Cardiac muscle cell (in vitro differentiated cells and primary cell): Measurements from ENCODE around the gene IL17REL. TPM values are rescaled to one million over a fixed set of nuclear protein-coding genes. Genes with fewer than 3 reads are reported as not detected.
A peak's percentile ranks its signal among the peaks of the same experiment; 100 is the strongest.

Experiments used
- DNase-seq, 2 donors: peaks; one replicate each; pipeline versions ENCODE4 v3.0.0 to v3.0.0-alpha.2; 2010 to 2017; ENCODE audit warnings: low read depth in 1 of 2, low spot score in 1 of 2
- H3K27ac ChIP-seq: fragments of 200-600 bp; sonication (generic); 2 replicates; pipeline ENCODE4 v1.5.1; 2016
- H3K27me3 ChIP-seq: fragments of 200-600 bp; sonication (generic); 2 replicates; pipeline ENCODE4 v1.6.0; 2016; ENCODE audit warnings: control low read depth
- H3K36me3 ChIP-seq: fragments of 200-600 bp; sonication (generic); 2 replicates; pipeline ENCODE4 v1.5.1; 2016; ENCODE audit warnings: control low read depth
- H3K4me1 ChIP-seq: fragments of 200-600 bp; sonication (generic); 2 replicates; pipeline ENCODE4 v1.8.1; 2017; ENCODE audit warnings: low read depth, mild to moderate bottlenecking, mixed run types
- H3K4me3 ChIP-seq: fragments of 200-600 bp; sonication (generic); 2 replicates; pipeline ENCODE4 v1.5.1; 2016; ENCODE audit warnings: mild to moderate bottlenecking
- H3K9me3 ChIP-seq: fragments of 200-600 bp; sonication (generic); 2 replicates; pipeline ENCODE4 v1.5.1; 2017; ENCODE audit warnings: low read depth, mild to moderate bottlenecking, control low read depth
- CTCF ChIP-seq: IDR thresholded peaks from 2 replicates; pipeline ENCODE4 v1.5.1; 2012; ENCODE audit warnings: low read depth, mild to moderate bottlenecking, low read length
- polyA plus RNA-seq: library from polyadenylated mRNA; unstranded; fragments of >200 nt; fragmentation: Nextera tagmentation; extraction: Ambion mirVana; gene quantifications from 2 replicates; pipeline ENCODE4 v1.2.1, GENCODE V29; 2016
- total RNA-seq: library from RNA; depleted of rRNA; stranded (reverse); fragments of >200 nt; gene quantifications from 2 replicates; pipeline ENCODE4 v1.2.3, GENCODE V29; 2016

Gene IL17REL
- total and polyA plus RNA-seq, 2 experiments from 2014 or later, result 1.8 TPM; not detected in 1

GRCh38 chr22:49972163-49973017, 40.2 kb downstream of the IL17REL start:
- no peak overlapping the region for H3K27ac ChIP-seq

GRCh38 chr22:49971232-49972162, 41.1 kb downstream of the IL17REL start:
- peak overlapping the region; percentile 19 for H3K4me3 ChIP-seq
- TF ChIP-seq CTCF, result no peak
- no peaks in the 10 kb centered on the region for H3K36me3 ChIP-seq
- H3K27ac ChIP-seq, result no peak overlapping the region
- H3K4me1 ChIP-seq, result peaks cover 18% of the 10 kb centered on the region
- no peaks in the 10 kb centered on the region for H3K9me3 ChIP-seq
- DNase-seq, result peak; percentile 42 to 72
- peaks cover 20% of the 10 kb centered on the region for H3K27me3 ChIP-seq

More at GRCh38 chr22:49972163-49973017, 40.2 kb downstream of the IL17REL start:
- H3K9me3 ChIP-seq, result no peaks in the 10 kb centered on the region
- H3K4me3 ChIP-seq, result no peak overlapping the region
- no peaks in the 10 kb centered on the region for H3K36me3 ChIP-seq
- DNase-seq, result no peak
- peaks cover 20% of the 10 kb centered on the region for H3K27me3 ChIP-seq
- no peak for TF ChIP-seq CTCF
- H3K4me1 ChIP-seq, result peaks cover 9% of the 10 kb centered on the region

GRCh38 chr22:49970528-49971231, 41.9 kb downstream of the IL17REL start:
- Histone ChIP-seq H3K36me3 (no peaks in the 10 kb centered on the region), H3K9me3 (no peaks in the 10 kb centered on the region), H3K27me3 (peaks cover 20% of the 10 kb centered on the region), H3K4me1 (peaks cover 26% of the 10 kb centered on the region), H3K4me3 (peak overlapping the region; percentile 19), H3K27ac (no peak overlapping the region)
- peak; percentile 78 to 94 for DNase-seq
- TF ChIP-seq CTCF, result no peak

- H3K36me3 ChIP-seq, result no peaks in the 10 kb centered on the region
Observed at GRCh38 chr22:49969751-49970527, 42.6 kb downstream of the IL17REL start.

More at GRCh38 chr22:49969751-49970527, 42.6 kb downstream of the IL17REL start:
- Histone ChIP-seq H3K27me3 (peaks cover 20% of the 10 kb centered on the region), H3K9me3 (no peaks in the 10 kb centered on the region), H3K4me1 (peaks cover 32% of the 10 kb centered on the region), H3K4me3 (no peak overlapping the region), H3K27ac (no peak overlapping the region)
- no peak for TF ChIP-seq CTCF
- no peak for DNase-seq
